ENCODE data around the gene POLR1E. TPM values are rescaled to one million over a fixed set of nuclear protein-coding genes. Genes with fewer than 3 reads are reported as not detected.

The POLR1E gene
- 23.1 and 26.6 TPM in 2 replicates for total RNA-seq

GRCh38 chr9:37485389-37486255 is at the start of gene POLR1E:
Gene POLR1E (plus strand): TSS chr9:37485948. CDS start chr9:37486048, 100 bp downstream.

GRCh38 chr9:37465249-37466036 is 20.3 kb upstream of the POLR1E start, which contains the start of gene ZBTB5:
Gene ZBTB5 (minus strand): TSS chr9:37465450. CDS start chr9:37442551, 22,899 bp downstream.

Other genes starting within 250 kb of the POLR1E start
- gene GRHPR, start 63.3 kb upstream of the POLR1E start, total RNA-seq = 106 and 124 TPM in 2 replicates
- 10.2 and 10.7 TPM in 2 replicates for gene ZBTB5, start 20.5 kb upstream of the POLR1E start, total RNA-seq
- gene FBXO10, start 90.4 kb downstream of the POLR1E start, total RNA-seq = 19.7 and 19.8 TPM in 2 replicates
- gene TOMM5, start 106.6 kb downstream of the POLR1E start, total RNA-seq = 107 and 116 TPM in 2 replicates
- not detected in 2 replicates for gene FRMPD1, start 165.0 kb downstream of the POLR1E start, total RNA-seq

Data from smooth muscle cell of the pulmonary artery (primary cell).